Naive thymus-derived CD4-positive, alpha-beta T cell (primary cell): ENCODE data around the gene UEVLD. TPM values are rescaled to one million over a fixed set of nuclear protein-coding genes. Genes with fewer than 3 reads are reported as not detected.
A peak's percentile ranks its signal among the peaks of the same experiment; 100 is the strongest.

ENCODE experiments used
- ATAC-seq: fragments of 150-1000 bp; cut with Tn5 transposase; 2 replicates; pipeline ENCODE4 v1.10.0; 2021; ENCODE audit warnings: mild to moderate bottlenecking, moderate library complexity
- CTCF ChIA-PET: fragments of 350-600 bp; sonication (Branson Sonifier 250); formaldehyde crosslinking; loops from one replicate; lab custom pipeline; 2021; ENCODE audit warnings: antibody characterized with exemption; lab: Charles Lee
- POLR2A ChIA-PET: fragments of 350-600 bp; sonication (Branson Sonifier 250); formaldehyde crosslinking; loops from one replicate; lab custom pipeline; 2021; ENCODE audit warnings: antibody characterized with exemption, inconsistent platforms; lab: Charles Lee
- DNase-seq, 9 donors: peaks; one replicate each; pipeline versions ENCODE4 v3.0.0 to v3.0.0-alpha.2; 2020 to 2022; ENCODE audit warnings: mixed read lengths in 1 of 9
- H3K27ac ChIP-seq: one replicate; pipeline ENCODE4 v1.7.0; 2013; ENCODE audit warnings: mild to moderate bottlenecking, low read depth, low read length, moderate library complexity
- H3K27me3 ChIP-seq, 2 donors: one replicate each; pipeline ENCODE4 v1.7.0; 2013; ENCODE audit warnings: low read length in 2 of 2, mild to moderate bottlenecking in 2 of 2, moderate library complexity in 2 of 2; ENCODE audit not compliant: control insufficient read depth in 2 of 2, insufficient read depth in 2 of 2
- H3K36me3 ChIP-seq, 3 experiments: 1 replicate in 2 of 3; 2 replicates in 1 of 3; pipeline ENCODE4 v1.7.0; 2013; ENCODE audit warnings: low read length in 3 of 3, mild to moderate bottlenecking in 3 of 3, moderate library complexity in 1 of 3; ENCODE audit not compliant: insufficient read depth in 3 of 3, control insufficient read depth in 2 of 3
- H3K4me1 ChIP-seq, 2 donors: one replicate each; pipeline ENCODE4 v1.7.0; 2013; ENCODE audit warnings: low read length in 2 of 2, mild to moderate bottlenecking in 2 of 2, moderate library complexity in 1 of 2; ENCODE audit not compliant: control insufficient read depth in 2 of 2, insufficient read depth in 2 of 2
- H3K4me3 ChIP-seq: 2 replicates; pipeline ENCODE4 v1.7.0; 2013; ENCODE audit warnings: mild to moderate bottlenecking, low read length
- H3K9me3 ChIP-seq, 3 experiments: 1 replicate in 2 of 3; 2 replicates in 1 of 3; pipeline ENCODE4 v1.7.0; 2013; ENCODE audit warnings: low read length in 3 of 3; ENCODE audit not compliant: control insufficient read depth in 2 of 3
- H3K27ac Mint-ChIP-seq, 9 donors: one replicate each; pipeline ENCODE4 v1.8.0; 2020 to 2022; ENCODE audit warnings: mixed read lengths in 9 of 9, mild to moderate bottlenecking in 8 of 9, moderate library complexity in 5 of 9, inconsistent platforms in 2 of 9
- H3K27me3 Mint-ChIP-seq, 5 donors: one replicate each; pipeline ENCODE4 v1.8.0; 2021 to 2022; ENCODE audit warnings: mixed read lengths in 5 of 5, mild to moderate bottlenecking in 1 of 5
- H3K36me3 Mint-ChIP-seq, 5 donors: one replicate each; pipeline ENCODE4 v1.8.0; 2020 to 2022; ENCODE audit warnings: mixed read lengths in 5 of 5, mild to moderate bottlenecking in 3 of 5, inconsistent platforms in 1 of 5
- H3K4me1 Mint-ChIP-seq, 7 donors: one replicate each; pipeline ENCODE4 v1.8.0; 2020 to 2022; ENCODE audit warnings: mixed read lengths in 7 of 7, mild to moderate bottlenecking in 3 of 7, inconsistent platforms in 1 of 7
- H3K4me3 Mint-ChIP-seq, 10 donors: one replicate each; pipeline ENCODE4 v1.8.0; 2020 to 2022; ENCODE audit warnings: mild to moderate bottlenecking in 10 of 10, mixed read lengths in 10 of 10, moderate library complexity in 6 of 10, inconsistent platforms in 2 of 10
- H3K9me3 Mint-ChIP-seq, 11 donors: one replicate each; pipeline ENCODE4 v1.8.0; 2020 to 2022; ENCODE audit warnings: mixed read lengths in 11 of 11, mild to moderate bottlenecking in 4 of 11, inconsistent platforms in 1 of 11, moderate library complexity in 1 of 11
- intact Hi-C, 2 donors: fragments of 100-400 bp; cut with micrococcal nuclease; formaldehyde crosslinking; loops; one replicate each; pipeline ENCODE4 v1.15.1; 2023
- polyA plus RNA-seq, 2 donors: library from polyadenylated mRNA; unstranded; fragments of 300-500 nt; fragmentation: Illumina TruSeq; gene quantifications; one replicate each; pipeline ENCODE4 v1.2.3, GENCODE V29; 2021
- total RNA-seq, 6 experiments: library from RNA in 5 of 6; stranded (reverse) in 5 of 6; gene quantifications; 1 replicate in 5 of 6; 2 replicates in 1 of 6; pipeline ENCODE4 v1.2.3 and lab custom pipeline; 2021 to 2026

Gene UEVLD
- total and polyA plus RNA-seq, 7 experiments from 2014 or later, result 3.6 to 19.8 (median 5.3) TPM

GRCh38 chr11:18492888-18493287, 95.6 kb downstream of the UEVLD start:
- CTCF ChIA-PET, result no interaction called here
- no peaks in the 10 kb centered on the region for H3K27me3 ChIP-seq
- POLR2A ChIA-PET, result no interaction called here
- no peak overlapping the region for H3K4me3 ChIP-seq
- ATAC-seq (no peak), DNase-seq (no peak)
- peaks cover 12 to 45% (median 30%) of the 10 kb centered on the region in 5 donors for H3K36me3 Mint-ChIP-seq
- no peak overlapping the region for H3K27ac ChIP-seq
- H3K4me3 Mint-ChIP-seq, result no peak overlapping the region
- H3K27ac Mint-ChIP-seq, result peak overlapping the region in 6 of 9 donors; percentile 7 to 63 (median 42)
- no peaks in the 10 kb centered on the region for H3K9me3 ChIP-seq
- intact Hi-C loops, result no loop called here
- no peaks in the 10 kb centered on the region for H3K9me3 Mint-ChIP-seq
- H3K4me1 Mint-ChIP-seq, result peaks cover 0 to 13% (median 6%) of the 10 kb centered on the region in 7 donors
- H3K27me3 Mint-ChIP-seq, result no peaks in the 10 kb centered on the region
- no peaks in the 10 kb centered on the region for H3K4me1 ChIP-seq
- peaks cover 5 to 61% (median 16%) of the 10 kb centered on the region in 3 experiments for H3K36me3 ChIP-seq

DNA sequence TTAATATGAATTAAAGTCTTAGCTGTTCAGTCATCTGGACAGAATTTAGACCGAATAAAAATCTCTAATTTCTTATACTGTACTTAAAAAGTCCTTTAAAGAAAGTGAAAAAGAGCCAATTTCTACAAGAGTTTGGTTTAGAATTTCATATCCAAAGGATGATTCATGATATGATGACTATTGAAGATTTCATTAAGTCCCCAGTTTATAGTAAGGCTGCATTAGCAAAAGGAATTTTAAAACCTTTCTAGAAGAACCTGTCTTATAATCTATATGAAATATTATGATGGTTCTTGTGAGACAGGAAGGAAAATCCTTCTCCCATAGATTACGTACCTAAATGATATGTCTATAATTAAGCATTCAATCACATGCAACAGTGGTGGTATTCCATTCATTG, 96.6 kb downstream of the UEVLD start:
- no peak for DNase-seq
- Histone ChIP-seq H3K36me3 (peaks cover 5 to 60% (median 16%) of the 10 kb centered on the region in 3 experiments), H3K4me1 (no peaks in the 10 kb centered on the region), H3K27me3 (no peaks in the 10 kb centered on the region), H3K9me3 (no peaks in the 10 kb centered on the region), H3K27ac (no peak overlapping the region), H3K4me3 (no peak overlapping the region)
- Mint-ChIP-seq H3K4me1 (peaks cover 0 to 13% (median 6%) of the 10 kb centered on the region in 7 donors), H3K27ac (no peak overlapping the region), H3K27me3 (no peaks in the 10 kb centered on the region), H3K4me3 (no peak overlapping the region), H3K36me3 (peaks cover 13 to 47% (median 34%) of the 10 kb centered on the region in 5 donors), H3K9me3 (no peaks in the 10 kb centered on the region)
- CTCF ChIA-PET, result no interaction called here
- intact Hi-C loops, result no loop called here
- ATAC-seq, result no peak
- POLR2A ChIA-PET, result no interaction called here

GRCh38 chr11:18490736-18491485, 97.6 kb downstream of the UEVLD start:
- Histone ChIP-seq H3K36me3 (peaks cover 5 to 58% (median 16%) of the 10 kb centered on the region in 3 experiments), H3K27ac (no peak overlapping the region), H3K27me3 (no peaks in the 10 kb centered on the region), H3K4me3 (no peak overlapping the region), H3K9me3 (no peaks in the 10 kb centered on the region), H3K4me1 (no peaks in the 10 kb centered on the region)
- intact Hi-C loops, result no loop called here
- no peak for ATAC-seq
- Mint-ChIP-seq H3K27ac (peak overlapping the region in 2 of 9 donors; percentile 9 to 35), H3K4me3 (peak overlapping the region in 1 of 10 donors; percentile 45), H3K27me3 (no peaks in the 10 kb centered on the region), H3K9me3 (no peaks in the 10 kb centered on the region), H3K36me3 (peaks cover 13 to 46% (median 34%) of the 10 kb centered on the region in 5 donors), H3K4me1 (peaks cover 0 to 13% (median 6%) of the 10 kb centered on the region in 7 donors)
- ChIA-PET CTCF (no interaction called here), POLR2A (no interaction called here)
- DNase-seq, result no peak

DNA sequence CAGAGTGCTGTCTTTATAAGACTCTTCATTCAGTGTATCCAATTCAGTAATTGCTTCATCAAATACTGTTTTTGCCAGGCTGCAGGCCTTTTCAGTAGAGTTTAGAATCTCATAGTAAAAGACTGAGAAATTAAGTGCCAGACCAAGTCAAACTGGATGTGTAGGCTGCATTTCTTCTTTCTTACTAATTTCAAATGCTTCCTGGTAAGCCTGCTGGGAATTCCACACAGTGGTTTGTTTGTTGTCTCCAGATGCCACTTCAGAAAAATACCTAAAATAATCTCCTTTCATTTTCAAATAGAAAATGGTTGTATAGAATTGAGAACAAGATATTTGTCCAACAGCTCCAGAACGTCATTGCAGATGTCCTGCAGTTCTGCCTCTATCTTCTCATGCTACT, 98.2 kb downstream of the UEVLD start:
- peaks cover 5 to 54% (median 16%) of the 10 kb centered on the region in 3 experiments for H3K36me3 ChIP-seq
- Mint-ChIP-seq H3K36me3 (peaks cover 13 to 48% (median 34%) of the 10 kb centered on the region in 5 donors), H3K4me1 (peaks cover 0 to 13% (median 4%) of the 10 kb centered on the region in 7 donors), H3K27me3 (no peaks in the 10 kb centered on the region), H3K4me3 (peak overlapping the region in 1 of 10 donors; percentile 45), H3K27ac (peak overlapping the region in 2 of 9 donors; percentile 9 to 65), H3K9me3 (no peaks in the 10 kb centered on the region)
- DNase-seq (no peak), ATAC-seq (no peak)
- no peak overlapping the region for H3K4me3 ChIP-seq
- H3K27me3 ChIP-seq, result no peaks in the 10 kb centered on the region
- no peak overlapping the region for H3K27ac ChIP-seq
- POLR2A ChIA-PET, result no interaction called here
- no peaks in the 10 kb centered on the region for H3K4me1 ChIP-seq
- intact Hi-C loops, result no loop called here
- no peaks in the 10 kb centered on the region for H3K9me3 ChIP-seq
- CTCF ChIA-PET, result no interaction called here

DNA sequence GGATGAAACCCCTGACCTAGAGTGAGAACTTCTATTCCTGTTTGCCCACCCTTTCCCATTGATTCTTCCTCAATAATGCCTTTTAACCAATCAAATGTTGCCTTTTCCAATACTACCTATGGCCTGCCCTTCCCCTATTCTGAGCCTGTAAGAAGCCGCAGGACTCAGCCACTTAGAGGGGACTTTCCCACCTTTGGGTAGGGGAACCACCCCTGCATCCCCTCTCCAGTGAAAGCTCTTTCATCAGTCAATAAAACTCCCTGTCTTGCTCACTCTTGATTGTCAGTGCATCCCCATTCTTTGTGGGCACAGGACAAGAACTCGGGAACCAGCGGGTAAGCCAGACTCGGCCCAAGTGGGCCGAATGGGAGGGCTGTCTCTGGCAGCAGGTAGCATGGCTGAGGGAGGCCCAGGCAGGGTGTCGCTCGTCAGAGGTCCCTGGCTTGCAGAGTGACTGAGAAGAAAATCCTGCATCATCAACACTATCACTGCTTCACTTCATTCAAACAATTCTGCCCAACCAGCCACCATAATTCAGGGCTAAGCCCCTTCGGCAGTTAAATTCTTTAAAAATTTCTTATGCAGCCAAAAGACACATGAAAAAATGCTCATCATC, 102.5 kb downstream of the UEVLD start:
- peaks cover 29 to 70% (median 49%) of the 10 kb centered on the region in 5 donors for H3K36me3 Mint-ChIP-seq
- no peaks in the 10 kb centered on the region for H3K9me3 Mint-ChIP-seq
- H3K27me3 ChIP-seq, result no peaks in the 10 kb centered on the region
- no peak overlapping the region for H3K4me3 Mint-ChIP-seq
- ChIA-PET CTCF (no interaction called here), POLR2A (no interaction called here)
- no peaks in the 10 kb centered on the region for H3K9me3 ChIP-seq
- DNase-seq (no peak), ATAC-seq (no peak)
- H3K4me1 Mint-ChIP-seq, result peaks cover 0 to 17% (median 4%) of the 10 kb centered on the region in 7 donors
- intact Hi-C loops, result no loop called here
- no peaks in the 10 kb centered on the region for H3K27me3 Mint-ChIP-seq
- no peak overlapping the region for H3K4me3 ChIP-seq
- no peak overlapping the region for H3K27ac ChIP-seq
- peaks cover 16 to 56% (median 22%) of the 10 kb centered on the region in 3 experiments for H3K36me3 ChIP-seq
- peak overlapping the region in 2 of 9 donors; percentile 41 to 78 for H3K27ac Mint-ChIP-seq
- no peaks in the 10 kb centered on the region for H3K4me1 ChIP-seq
